HG03521 (cell line): ENCODE data around the gene CNNM3.
"Not testable (repeated sequence)": the region's sequence is repeated elsewhere in the genome, so short reads cannot be mapped to it uniquely, and the experiment has no call there.

ENCODE experiments used
- ATAC-seq: cut with Tn5 transposase; IDR thresholded peaks from one replicate; pipeline ENCODE4 v1.9.1; 2021; ENCODE audit warnings: mild to moderate bottlenecking, moderate library complexity; ENCODE audit not compliant: unreplicated experiment

Gene CNNM3

DNA sequence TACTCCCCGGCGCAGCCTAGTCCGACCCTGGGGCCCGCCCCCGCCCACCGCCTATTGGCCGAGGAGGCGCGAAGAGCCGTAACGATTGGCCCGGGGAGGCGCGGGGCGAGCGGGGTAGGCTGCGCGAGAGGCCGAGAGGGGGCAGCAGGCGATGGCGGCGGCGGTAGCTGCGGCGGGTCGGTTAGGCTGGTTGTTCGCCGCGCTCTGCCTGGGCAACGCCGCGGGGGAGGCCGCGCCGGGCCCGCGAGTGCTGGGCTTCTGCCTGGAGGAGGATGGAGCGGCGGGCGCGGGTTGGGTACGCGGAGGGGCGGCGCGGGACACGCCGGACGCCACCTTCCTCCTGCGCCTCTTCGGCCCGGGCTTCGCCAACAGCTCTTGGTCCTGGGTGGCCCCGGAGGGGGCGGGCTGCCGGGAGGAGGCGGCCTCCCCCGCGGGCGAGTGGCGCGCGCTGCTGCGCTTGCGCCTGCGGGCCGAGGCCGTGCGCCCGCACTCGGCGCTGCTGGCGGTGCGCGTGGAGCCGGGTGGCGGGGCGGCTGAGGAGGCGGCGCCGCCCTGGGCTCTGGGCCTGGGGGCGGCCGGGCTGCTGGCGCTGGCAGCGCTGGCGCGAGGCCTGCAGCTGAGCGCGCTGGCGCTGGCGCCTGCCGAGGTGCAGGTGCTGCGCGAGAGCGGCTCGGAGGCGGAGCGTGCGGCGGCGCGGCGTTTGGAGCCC is at the start of gene CNNM3:
CNNM3 (plus strand) TSS at position 142 of the 709 bp plus-strand sequence; CDS start at position 152, 10 bp downstream.
- ATAC-seq: peak; percentile 82

DNA sequence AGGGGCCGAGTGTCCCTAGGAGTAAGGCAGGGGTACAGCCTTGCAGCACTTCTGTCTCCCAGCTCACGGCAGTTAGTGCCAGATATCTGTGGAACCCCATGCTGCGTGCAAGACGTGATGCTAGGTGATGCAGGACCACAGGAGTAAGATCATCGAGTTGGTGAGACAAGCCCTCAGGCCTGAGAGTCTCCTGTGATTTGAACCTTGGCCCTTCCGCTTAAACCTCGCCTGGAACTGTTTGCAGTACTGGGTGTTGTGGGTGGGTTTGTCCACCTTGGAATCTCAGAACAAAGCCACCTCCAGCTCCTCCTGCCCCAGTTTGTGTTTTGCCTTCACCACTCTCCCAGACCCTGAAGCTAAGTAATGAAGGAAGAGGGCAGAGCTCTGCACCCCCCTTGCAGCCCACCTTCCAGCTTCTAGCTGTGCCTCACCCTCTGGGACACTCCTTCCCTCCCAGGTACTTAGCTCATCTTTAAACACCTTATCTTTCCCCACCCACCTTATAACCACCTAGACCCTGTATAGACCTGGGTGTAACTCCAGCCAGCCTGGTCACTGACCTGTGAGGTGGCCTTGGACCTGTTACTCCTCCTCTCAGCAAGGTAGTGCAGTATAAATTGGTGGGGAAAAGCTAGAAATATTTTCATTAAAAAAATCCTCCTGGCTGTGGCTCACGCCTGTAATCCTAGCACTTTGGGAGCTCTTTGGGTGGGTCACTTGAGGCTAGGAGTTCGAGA is 48.8 kb upstream of the CNNM3 start:
- ATAC-seq: no peak

DNA sequence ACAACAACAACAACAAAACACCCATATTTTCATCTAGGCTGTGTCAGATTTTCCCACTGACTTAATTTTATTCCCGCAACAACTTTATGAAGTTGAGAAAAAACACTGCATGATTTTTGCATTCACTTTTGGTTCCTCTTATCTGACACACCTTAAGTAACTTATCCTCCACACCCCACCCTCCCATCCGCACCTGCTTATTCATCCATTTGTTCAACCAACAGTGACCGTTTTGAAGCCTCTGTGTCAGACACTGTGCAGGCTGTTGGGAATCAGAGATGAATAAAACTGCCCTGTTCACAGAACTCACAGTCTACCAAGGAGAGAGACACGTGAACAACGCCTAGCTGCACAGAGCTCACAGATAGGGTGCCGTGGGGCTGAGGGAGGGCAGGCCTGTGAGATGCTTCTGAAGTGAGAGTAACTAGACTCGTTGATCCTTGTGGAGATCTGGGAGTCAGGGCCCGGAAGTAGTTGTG is 47.9 kb upstream of the CNNM3 start:
- no peak for ATAC-seq

DNA sequence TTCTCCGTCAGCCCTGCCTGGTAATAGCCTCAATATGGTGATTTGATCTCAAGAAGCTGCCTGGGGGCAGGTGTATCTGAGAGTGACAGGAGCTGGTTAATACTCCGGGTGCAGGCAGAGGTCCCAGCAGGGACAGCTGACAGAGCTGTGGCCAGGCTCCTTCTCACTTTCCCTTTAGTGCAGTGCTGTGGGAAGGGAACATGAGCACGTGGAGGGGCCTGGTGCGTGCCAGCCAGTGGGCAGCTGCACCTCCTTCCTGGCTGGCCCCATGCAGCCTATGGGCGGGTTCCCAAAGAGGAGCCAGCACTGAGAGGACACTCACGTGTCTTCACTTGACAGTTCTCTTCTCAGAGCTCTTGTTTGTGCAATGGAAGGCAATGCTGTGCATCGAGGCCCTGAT is 46.3 kb upstream of the CNNM3 start:
- ATAC-seq: no peak

DNA sequence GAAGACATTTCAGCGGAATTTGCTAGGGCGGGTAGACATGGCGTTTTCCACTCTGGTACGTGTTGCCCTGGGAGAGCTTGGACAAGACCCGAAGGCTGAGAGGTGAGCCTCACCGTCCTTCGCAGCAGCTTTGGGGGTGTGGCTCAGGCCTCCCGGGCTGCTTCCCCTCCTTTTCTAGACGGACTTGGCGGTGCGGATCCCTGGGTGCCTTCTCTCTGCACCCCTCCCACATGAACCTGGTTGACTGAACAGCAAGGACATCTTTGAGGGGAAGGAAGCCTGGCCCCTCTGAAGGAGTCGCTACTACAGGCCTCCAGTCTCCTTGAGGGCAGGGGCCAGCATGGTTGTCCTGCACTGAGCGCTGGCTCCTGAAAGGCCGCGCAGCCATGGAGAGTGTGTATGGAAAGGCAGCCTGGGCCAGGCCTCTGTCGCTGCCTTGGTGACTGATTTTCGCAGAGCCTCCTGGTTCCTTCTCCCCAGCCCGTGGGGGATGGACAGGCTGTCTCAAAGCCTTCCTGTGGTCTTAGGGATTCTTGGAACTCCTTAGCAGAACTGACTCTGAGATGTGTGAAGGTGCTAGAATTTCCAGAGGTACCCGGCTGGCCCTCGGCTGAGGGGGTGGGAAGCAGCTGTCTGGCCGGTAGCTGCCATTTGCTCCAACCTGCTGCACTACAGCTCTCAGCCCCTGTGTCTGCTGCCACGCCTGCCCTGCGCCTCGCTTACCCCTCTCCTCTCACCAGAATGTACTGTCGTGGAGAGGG is 45.4 kb upstream of the CNNM3 start:
- no peak for ATAC-seq

DNA sequence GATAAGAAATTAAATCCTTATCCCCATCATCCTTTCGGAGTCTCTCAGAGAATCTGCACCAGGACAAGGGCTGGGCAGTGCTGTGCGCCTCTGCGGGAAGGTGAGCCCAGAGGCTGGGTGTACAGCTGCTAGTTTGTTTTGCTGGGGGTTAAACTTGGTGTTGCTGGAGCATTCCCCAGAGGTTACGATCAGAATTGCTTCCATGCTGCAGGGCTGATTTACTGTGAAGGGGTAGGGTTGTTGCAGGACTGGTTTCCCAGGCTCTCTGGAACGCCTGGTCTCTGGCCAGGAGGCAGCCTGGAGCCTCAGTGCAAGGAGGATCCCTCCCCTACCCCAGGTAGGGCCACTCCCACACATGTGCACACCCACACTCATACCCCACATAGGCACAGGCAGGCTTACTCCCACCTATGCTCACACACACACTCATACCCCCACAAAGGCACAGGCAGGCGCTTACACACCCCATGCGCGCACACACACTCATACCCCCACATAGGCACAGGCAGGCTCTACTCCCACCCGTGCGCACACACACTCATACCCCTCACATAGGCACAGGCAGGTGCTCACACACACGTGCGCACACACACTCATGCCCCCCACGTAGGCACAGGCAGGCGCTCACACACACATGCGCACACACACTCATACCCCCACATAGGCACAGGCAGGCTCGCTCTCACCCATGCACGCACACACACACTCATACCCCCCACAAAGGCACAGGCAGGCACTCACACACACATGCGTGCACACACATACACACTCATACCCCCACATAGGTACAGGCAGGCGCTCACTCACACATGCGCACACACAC is 44.1 kb upstream of the CNNM3 start:
- no peak for ATAC-seq

DNA sequence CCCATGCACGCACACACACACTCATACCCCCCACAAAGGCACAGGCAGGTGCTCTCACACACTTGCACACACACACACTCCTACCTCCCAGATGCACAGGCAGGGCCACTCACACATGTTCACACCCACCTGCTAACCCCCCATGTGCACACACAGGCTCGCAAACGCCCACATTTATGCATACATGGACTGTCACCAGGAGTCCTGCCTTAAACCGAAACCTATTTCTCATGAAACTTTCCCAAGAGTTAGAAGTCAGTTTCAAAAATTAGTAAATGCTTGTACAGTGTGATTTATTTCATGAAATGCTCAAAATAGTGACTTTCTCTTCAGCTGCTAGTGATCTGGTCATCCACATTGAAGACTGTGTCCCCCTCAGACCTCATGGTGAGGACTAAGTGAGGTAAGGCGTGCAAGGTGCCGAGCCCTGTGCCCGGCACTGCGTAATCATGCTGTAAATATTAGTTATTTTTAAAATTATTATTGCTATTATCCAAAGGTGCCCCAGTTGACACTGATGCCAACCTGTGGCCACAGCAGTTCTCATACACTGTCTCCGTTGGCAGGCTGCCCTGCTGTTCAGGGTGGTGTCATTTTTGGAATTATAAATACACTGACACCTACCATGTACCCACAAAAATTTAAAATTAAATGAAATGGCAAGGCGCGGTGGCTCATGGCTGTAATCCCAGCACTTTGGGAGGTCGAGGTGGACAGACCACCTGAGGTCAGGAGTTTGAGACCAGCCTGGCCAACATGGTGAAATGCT is 43.0 kb upstream of the CNNM3 start:
- no peak for ATAC-seq

DNA sequence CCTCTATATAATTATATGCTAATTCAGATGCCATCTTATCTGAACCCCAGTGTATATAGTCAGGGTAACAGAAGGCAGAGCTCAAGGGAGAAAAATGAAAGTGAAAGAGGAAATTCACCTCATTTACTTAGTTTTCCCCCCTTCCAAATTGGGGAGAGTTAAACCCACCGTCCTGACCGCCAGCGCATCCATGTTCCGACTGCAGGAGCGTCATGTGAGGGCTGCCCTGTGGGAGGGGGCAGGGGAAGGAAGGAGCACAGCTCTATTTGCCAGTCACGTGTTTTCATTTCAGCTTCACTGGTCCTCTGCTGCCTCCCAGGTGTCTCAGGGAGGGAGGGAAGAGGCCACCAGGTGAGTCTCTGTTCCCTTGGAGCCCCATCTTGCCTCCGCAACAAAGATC is 42.1 kb upstream of the CNNM3 start:
- ATAC-seq: no peak

DNA sequence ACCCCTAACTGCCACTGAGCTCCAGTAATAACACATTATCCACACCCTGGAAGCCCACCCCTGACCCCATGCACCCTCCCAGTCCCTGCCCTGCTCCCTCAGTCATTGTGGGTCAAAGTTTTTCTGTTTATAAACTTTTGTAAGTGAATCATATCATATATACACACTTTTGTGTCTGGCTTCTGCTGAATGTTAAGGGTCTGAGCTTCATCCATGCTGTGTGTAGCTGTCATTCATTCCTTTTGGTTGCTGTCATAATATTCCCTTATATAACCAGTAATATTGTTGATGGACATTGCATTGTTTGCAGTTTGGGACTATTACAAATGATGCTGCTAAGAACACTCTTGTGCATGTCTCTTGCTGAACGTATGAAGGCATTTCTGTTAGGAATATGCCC is 40.9 kb upstream of the CNNM3 start:
- ATAC-seq: no peak

DNA sequence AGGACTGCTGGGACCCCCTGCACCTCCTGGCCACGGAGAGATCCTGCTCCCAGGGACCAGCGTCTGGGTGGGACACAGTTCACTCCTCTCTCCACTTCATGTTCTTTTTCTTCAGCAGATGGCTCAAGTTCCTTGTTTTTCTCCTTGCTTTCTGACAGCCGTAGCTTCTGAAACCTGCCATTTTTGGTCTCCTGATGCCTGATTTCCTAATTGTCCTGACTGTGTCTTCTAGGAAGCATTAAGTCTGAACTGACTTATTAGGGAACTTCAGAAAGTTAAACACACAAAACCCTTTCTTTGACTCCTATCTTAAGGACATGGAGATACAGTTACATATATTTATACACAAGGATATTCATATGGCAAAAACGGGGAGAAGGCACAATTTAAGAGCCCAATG is 32.7 kb upstream of the CNNM3 start:
- no peak for ATAC-seq

DNA sequence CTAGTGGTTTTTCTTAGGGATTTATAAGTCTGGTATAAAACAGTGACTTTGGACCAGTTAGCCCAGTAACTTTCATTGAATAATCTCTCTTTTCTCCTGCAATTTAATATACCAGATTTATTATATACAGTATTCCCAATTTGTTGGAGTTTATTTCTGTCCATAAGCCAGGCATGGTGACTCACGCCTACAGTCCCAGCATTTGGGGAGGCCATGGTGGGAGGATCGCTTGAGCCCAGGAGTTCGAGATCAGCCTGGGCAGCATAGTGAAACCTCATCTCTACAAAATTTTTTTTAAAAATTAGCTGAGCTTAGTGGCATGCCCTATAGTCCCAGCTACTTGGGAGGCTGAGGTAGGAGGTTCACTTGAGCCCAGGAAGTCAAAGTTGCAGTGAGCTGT is 28.7 kb upstream of the CNNM3 start:
- ATAC-seq: no peak

DNA sequence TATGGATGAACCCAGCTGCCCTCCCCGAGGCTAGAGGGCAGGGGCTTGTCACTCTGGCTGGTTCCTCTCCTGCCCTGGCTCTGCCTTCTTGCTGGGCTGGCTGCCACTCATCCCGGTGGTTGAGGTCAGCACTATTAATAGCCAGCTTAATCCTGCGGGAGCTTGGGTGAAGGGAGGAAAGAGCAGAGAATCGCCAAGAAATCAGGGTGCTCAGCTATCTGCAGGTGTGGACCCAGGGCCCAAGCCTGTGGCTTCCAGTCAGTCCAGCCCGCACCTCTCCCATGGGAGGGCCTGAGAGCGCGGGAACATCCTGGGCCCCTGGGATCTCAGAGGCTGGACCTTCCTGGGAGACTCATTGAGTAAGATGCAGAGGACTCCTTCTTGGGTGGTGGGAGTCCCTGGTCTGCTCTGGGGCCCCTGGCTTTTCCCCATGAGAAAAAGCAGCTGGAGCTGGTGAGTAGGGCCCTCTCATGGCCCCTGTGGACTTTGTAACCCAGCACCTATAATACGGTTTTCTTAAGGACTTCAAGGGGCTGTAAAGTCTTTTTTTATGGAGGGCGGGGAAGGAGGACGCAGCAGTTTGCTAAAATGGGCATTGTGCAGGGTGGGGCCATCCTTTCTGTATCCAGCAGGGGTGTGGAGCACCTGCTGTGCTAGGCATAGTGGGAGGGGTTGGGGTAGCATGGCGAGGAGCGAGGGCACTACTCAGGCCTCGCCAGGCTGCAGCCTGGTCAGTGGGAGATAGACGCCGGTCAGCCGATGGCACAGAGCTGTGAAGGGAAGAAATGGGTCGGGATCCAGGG is 27.4 kb upstream of the CNNM3 start:
- no peak for ATAC-seq

DNA sequence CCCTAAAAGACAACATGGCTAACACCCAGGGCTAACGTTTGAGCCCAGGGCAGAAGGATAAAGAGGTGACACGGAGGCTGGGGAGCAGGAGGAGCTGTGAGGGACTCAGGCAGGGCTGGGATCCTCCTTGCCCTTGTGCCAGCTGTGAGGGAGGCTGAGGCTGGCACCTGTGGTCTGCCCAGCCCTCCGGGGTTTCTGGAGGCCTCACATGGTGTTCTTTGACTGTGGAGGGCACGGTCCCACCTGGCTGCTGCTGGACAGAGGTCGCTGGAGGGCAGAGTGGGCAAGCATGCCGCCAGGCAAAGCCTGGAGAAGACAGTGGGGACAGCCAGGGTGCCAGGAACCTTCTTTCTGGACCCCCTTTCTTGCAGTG is 26.8 kb upstream of the CNNM3 start:
- no peak for ATAC-seq

DNA sequence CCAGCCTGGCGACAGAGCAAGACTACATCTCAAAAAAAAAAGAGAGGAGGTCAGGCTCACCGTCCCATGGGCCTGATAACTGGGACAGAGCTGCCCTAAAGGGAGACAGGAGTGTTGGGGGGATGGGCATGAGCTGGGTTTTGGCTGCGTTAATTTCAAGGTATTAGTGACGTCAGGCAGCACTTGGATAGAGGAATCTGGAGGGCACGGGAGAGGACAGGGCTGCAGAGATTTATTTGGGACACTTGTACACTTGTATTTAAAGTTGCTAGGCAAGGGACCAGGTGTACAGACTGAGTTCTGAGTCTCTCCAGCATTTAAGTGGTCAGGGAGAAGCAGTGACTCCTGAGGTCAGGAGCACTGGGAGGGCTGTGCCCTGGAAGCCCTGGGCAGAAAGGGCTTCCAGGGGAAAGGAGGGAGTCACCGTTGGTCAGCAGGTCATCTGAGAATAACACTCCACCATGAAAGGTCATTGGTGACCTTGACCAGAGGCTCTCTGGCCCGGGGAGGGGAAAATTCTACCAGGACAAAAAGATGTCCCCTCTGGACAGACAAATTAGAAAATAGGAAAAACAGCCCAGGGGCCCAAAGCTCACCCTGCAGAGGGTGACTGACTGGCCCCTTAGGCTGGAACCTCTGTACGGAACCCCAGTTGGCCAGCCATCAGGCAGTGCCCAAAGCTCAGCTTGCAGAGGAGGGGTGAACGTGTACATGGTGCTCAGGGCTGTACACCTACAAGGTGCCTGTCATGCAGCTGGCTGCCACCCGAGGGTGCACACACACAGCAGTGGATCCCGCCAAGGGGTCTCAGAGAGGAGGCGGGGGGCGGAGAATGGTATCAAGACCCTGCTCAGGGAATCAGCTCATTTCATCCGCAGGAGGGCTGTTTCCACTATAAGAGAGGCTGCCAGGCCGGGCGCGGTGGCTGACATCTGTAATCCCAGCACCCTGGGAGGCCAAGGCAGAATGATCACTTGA is 23.0 kb upstream of the CNNM3 start:
- ATAC-seq: no peak

DNA sequence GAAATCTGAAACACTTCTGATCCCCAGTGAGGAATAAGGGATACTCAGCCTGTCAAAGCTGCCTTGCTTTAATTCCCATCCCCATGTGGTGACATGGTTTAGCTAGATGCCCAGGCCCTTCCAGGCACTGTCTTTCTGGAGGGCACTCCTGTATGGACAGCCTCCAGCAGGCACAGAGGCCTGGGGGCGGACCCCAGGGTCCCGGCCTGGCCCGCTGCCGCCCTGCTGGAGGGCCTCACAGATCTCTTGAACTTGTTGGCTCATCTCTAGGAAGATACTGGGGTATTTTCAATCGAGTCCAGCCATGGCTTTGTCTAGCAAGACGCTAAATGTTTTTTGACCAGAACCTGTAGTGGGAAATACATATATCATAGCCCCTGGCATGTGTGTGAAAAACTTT is 21.0 kb upstream of the CNNM3 start:
- ATAC-seq: no peak

DNA sequence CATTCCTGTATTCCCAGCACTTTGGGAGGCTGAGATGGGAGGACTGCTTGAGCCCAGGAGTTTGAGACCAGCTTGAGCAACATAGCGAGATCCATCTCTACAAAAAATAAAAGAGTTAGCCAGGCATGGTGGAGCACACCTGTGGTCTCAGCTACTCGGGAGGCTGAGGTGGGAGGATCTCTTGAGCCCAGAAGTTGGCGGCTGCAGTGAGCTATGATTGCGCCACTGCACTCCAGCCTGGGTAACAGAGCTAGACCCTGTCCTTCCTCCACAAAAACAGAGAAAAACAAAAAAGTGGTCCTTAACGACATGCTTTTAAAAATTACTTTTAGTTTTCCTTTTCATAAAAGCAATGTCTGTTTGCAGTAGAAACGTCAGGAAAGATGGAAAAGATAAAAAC is 19.6 kb upstream of the CNNM3 start:
- not testable (repeated sequence) for ATAC-seq

DNA sequence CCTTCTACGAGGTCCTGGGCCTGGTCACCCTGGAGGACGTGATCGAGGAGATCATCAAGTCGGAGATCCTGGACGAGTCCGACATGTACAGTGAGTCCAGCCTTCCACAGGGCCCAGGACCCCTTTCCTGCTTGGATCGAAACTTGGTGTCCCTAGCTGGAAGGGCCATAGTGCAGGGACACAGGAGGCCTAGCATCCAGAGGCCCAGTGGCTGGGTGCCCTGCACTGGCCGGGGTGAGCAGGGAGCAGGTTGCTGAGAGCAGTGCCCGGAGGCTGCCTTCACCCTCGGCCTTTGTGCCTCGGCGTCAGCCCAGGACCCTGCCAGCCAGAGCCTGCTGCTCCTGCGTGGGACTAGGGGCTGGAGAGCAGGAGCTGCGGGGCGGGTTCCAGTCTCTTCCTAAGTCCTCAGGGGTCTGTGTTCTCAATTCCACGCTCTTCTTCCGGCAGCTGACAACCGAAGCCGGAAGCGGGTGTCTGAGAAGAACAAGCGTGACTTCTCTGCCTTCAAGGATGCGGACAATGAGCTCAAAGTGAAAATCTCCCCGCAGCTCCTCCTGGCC is 18.9 kb upstream of the CNNM3 start:
- ATAC-seq: no peak
